NCI-H748 (cell line): ENCODE measurements around the gene ITGA1.

Source experiments
- DNase-seq: peaks from one replicate; lab custom pipeline; 2025; ENCODE audit not compliant: unreplicated experiment; lab: John Stamatoyannopoulos, UW

The ITGA1 gene

DNA sequence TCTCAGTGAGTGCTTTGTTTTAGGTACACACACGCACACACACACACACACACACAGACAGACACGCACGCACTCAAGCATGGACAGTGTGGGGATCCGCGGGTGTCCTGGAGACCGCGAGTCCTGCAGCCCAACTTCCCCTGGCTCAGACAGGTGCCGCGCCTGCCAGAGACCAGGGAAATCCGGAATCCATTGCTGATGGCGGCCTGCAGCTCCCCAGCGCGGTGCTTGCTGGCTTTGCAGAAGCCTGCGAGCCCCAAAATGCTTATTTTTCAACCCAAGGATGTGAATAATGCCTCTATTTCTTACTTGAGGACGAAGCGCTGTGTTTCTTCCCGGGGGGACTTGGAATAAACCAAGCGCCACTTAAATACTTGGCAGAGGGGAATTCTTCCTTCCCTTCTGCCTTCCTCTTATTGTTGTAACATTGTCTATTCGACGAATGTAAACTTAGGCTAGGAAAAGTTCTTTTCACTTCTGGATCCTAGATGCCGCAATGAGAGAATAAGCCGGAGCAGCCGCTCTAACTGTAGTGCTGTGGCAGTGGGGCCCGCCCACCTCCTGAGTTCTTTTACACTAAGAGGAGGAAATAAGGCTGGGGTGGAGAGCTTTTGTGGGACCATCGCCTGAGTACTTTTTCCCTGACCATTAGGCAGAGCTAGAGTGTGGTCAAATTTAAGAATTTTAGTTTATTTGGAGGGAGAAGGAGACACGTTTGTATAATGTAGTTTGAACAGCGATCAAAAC is 202.2 kb downstream of the ITGA1 start:
- peak; percentile 53 for DNase-seq

GRCh38 chr5:52990528-52990925 is 202.8 kb downstream of the ITGA1 start:
- no peak for DNase-seq

- no peak for DNase-seq
Observed at GRCh38 chr5:52993367-52993766, 205.7 kb downstream of the ITGA1 start.

GRCh38 chr5:52994266-52994665 is 206.6 kb downstream of the ITGA1 start:
- DNase-seq: no peak

- DNase-seq: no peak
Observed at GRCh38 chr5:52995095-52995494, 207.4 kb downstream of the ITGA1 start.

- no peak for DNase-seq
Observed at GRCh38 chr5:52995914-52996313, 208.2 kb downstream of the ITGA1 start.

- DNase-seq: no peak
Observed at GRCh38 chr5:52996979-52997378, 209.3 kb downstream of the ITGA1 start.

GRCh38 chr5:52997424-52997823 is 209.7 kb downstream of the ITGA1 start:
- DNase-seq: peak; percentile 69

- no peak for DNase-seq
Observed at GRCh38 chr5:52998552-52999313, 211.0 kb downstream of the ITGA1 start.

GRCh38 chr5:52999344-52999949 is 211.7 kb downstream of the ITGA1 start:
- no peak for DNase-seq

GRCh38 chr5:53001541-53001940 is 213.8 kb downstream of the ITGA1 start:
- no peak for DNase-seq

DNA sequence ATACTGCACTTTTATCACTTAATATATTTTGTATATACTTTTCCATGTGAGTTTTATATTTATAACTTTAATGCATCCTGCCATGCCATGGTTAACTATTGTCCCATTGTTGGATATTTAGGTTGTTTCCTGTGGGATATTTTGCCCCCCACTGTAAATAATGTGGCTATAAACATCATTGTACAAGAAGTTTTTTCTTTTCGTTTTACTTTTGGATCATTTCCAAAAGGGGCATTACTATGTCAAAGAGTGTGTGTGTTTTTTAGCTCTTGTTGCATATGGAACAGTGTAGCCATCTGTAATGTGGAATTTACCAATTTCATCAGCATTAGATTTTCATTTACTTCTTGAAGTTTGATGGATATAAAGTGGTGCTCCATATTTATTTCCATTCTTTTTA is 214.8 kb downstream of the ITGA1 start:
- DNase-seq: no peak

- DNase-seq: no peak
Observed at GRCh38 chr5:53003144-53003543, 215.4 kb downstream of the ITGA1 start.

DNA sequence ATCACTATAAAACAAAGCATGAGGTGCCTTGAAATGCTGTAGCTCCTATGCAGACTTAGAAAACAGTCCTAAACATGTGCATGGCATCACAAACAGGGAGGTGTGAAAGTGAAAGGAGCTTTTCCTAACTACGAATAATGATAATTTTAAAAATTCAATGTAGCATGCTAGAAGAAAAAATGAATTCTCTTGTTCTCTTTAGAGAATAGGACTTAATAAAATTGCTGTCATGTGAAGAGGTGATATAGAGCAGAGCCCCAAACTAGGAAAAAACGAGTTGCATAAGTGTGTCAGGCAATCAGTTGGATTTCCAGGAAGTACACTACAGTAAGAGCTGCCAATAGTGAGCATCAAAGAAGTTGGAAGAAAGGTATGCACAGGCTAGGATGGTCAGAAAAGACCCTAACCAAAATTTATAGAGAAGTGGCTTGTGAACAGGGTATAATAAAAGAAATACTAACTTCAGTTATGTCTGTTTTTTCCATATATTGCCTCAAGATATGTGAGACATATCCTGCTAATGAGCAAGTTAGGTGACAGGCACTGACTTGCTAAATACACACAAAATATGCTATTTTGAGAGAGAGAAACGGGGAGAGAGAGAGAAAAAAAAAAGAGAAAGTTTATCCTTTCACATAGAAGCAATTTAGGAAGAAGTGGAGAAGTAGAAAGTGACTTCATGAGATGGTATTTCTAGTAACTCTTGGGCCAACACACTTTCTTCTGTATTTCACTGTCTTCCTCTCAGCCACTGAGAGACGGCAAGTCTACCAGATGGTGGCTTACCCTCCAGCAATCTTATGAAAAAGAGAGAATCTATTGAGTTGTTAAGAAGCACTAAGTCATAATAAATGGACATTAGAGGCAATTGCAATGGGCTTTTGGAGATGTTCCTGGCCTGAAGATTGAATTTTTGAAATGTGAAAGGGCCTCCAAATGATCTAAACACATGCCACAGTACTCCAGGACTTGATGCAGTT is 219.5 kb downstream of the ITGA1 start:
- DNase-seq: no peak

DNA sequence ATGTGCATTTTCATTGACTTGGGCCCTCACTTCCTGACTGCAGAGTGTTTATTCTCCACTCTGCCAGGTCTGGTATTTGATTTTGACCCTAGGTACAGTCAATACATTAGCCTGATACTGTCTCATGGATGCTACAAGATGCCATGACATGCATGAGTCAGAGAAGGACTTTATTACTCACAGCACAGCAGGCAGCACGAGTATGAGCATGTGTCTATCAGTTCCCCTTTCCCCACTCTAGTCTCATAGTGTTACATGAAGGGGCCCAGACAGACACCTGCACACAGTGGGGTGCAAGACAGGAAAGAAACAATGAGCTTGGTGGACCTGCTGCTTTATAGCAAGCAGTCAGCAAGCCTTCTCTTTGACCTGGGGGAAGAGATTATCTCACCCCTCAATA is 221.0 kb downstream of the ITGA1 start:
- no peak for DNase-seq
